Measurements from ENCODE around the gene MARCHF11.

MARCHF11 gene

DNA sequence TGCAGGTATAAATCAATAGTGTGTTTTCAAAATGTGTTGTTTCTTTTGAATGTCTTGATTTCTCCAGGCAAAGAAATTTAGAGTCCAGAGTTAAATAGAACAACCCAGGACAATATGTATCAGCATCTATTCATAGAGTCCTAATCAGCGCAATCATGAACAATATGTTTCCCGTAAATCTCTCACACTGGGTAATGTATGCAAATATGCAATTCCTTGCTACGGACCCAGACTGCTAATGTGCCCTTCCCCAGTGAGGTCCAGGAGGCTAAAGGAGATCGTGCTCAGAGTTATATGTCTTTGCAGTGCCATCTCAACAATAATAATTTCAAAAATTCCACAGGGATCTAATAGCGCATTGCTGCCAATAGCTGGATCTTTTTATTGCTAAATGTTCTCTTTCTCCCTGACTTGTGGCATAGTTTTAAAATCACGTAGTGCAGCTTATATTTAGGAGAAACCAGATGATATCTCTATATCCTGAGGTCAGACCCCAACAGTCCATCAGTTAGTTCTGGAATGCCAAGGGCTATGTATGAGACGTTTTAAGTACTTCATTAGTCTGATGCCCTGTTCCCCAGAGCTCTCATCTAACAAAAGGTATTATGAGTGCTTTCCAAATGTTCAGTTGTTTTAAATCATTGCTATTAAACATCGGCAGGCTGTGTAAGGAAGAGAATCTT, 145.1 kb downstream of the MARCHF11 start:
- TF ChIP-seq TAF1 (IDR thresholded peaks at IDR 0.05; ENCODE audit: borderline replicate concordance, insufficient read depth, low read length) (no peak), POLR2AphosphoS5 (IDR thresholded peaks at IDR 0.05; ENCODE audit: low read depth, low read length) (no peak), SIN3A (IDR thresholded peaks at IDR 0.05; ENCODE audit: borderline replicate concordance, insufficient read depth, low read length) (no peak), FOXP2 (optimal IDR thresholded peaks at IDR 0.05; ENCODE audit: borderline replicate concordance, extremely low read depth, extremely low read length, insufficient read depth) (no peak), REST (IDR thresholded peaks at IDR 0.05; ENCODE audit: insufficient read depth in 1 of 2, low read depth in 2 of 2, low read length in 2 of 2) (no peak)

- TF ChIP-seq TAF1 (IDR thresholded peaks at IDR 0.05; ENCODE audit: borderline replicate concordance, insufficient read depth, low read length) (no peak), POLR2AphosphoS5 (IDR thresholded peaks at IDR 0.05; ENCODE audit: low read depth, low read length) (no peak), REST (IDR thresholded peaks at IDR 0.05; ENCODE audit: insufficient read depth in 1 of 2, low read depth in 2 of 2, low read length in 2 of 2) (no peak), FOXP2 (optimal IDR thresholded peaks at IDR 0.05; ENCODE audit: borderline replicate concordance, extremely low read depth, extremely low read length, insufficient read depth) (no peak), SIN3A (IDR thresholded peaks at IDR 0.05; ENCODE audit: borderline replicate concordance, insufficient read depth, low read length) (no peak)
Observed at GRCh38 chr5:16033187-16033925, 146.2 kb downstream of the MARCHF11 start.

DNA sequence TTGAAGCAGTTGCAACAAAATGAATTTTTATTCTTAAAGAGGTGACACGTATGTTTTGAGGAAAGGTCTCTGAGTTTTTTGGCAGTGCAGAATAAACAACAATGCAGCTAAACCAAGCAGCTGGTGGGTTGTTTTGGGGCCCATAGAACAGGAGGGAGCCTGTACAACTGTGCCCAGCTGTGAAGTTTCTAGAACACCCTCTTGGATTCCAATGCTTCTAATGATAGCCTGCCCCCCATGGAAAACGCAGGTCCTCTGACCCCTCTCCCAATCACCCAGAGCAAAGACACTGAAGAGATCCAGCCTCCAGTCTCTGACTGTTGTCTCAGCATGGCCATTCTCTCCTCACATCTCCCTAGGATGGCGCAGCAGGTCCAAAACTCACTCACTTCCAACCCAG, 150.9 kb downstream of the MARCHF11 start:
- TF ChIP-seq REST (IDR thresholded peaks at IDR 0.05; ENCODE audit: insufficient read depth in 1 of 2, low read depth in 2 of 2, low read length in 2 of 2): no peak
- no peak for TF ChIP-seq FOXP2 (optimal IDR thresholded peaks at IDR 0.05; ENCODE audit: borderline replicate concordance, extremely low read depth, extremely low read length, insufficient read depth)
- no peak for TF ChIP-seq TAF1 (IDR thresholded peaks at IDR 0.05; ENCODE audit: borderline replicate concordance, insufficient read depth, low read length)
- no peak for TF ChIP-seq POLR2AphosphoS5 (IDR thresholded peaks at IDR 0.05; ENCODE audit: low read depth, low read length)
- no peak for TF ChIP-seq SIN3A (IDR thresholded peaks at IDR 0.05; ENCODE audit: borderline replicate concordance, insufficient read depth, low read length)

- TF ChIP-seq TAF1 (IDR thresholded peaks at IDR 0.05; ENCODE audit: borderline replicate concordance, insufficient read depth, low read length) (no peak), POLR2AphosphoS5 (IDR thresholded peaks at IDR 0.05; ENCODE audit: low read depth, low read length) (no peak), REST (IDR thresholded peaks at IDR 0.05; ENCODE audit: insufficient read depth in 1 of 2, low read depth in 2 of 2, low read length in 2 of 2) (no peak), SIN3A (IDR thresholded peaks at IDR 0.05; ENCODE audit: borderline replicate concordance, insufficient read depth, low read length) (no peak), FOXP2 (optimal IDR thresholded peaks at IDR 0.05; ENCODE audit: borderline replicate concordance, extremely low read depth, extremely low read length, insufficient read depth) (no peak)
Observed at GRCh38 chr5:16025681-16026080, 153.9 kb downstream of the MARCHF11 start.

All from PFSK-1 (cell line).